GM19035 (cell line): ENCODE data around the gene SCART1.
"Not testable (repeated sequence)": the region's sequence is repeated elsewhere in the genome, so short reads cannot be mapped to it uniquely, and the experiment has no call there.

Experiments
- ATAC-seq: cut with Tn5 transposase; IDR thresholded peaks from one replicate; pipeline ENCODE4 v1.9.1; 2021; ENCODE audit not compliant: unreplicated experiment

The SCART1 gene

DNA sequence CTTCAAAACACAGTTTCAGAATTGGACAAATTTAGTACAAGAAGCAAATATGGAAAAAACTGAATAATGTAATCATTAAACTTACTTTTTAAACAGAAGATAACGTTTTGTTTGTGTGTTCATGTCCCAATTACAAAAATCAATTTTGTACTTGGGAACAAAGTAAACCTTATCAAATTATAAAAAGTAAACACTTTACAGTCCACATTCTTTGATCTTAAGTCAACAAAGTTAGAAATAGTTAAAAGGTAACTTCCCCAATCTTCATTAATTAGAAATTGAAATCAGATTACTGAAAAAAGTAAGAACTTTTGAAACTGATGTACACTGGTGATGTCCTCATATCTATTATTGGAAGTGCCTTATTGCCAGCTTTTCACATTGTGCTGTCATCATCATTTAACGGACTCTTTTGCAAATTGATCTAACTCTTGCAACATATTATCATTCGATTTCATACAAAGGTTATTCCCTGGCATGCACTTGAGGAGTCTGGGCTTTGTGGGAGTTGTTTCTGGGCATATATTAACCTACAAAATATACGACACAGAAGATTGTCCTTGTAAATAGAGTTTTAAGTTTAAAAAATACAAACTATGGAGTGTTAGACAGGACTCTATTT lies 58.3 kb downstream of the SCART1 start:
- ATAC-seq: no peak

GRCh38 chr10:133515471-133515870 lies 61.7 kb downstream of the SCART1 start:
- ATAC-seq: no peak

DNA sequence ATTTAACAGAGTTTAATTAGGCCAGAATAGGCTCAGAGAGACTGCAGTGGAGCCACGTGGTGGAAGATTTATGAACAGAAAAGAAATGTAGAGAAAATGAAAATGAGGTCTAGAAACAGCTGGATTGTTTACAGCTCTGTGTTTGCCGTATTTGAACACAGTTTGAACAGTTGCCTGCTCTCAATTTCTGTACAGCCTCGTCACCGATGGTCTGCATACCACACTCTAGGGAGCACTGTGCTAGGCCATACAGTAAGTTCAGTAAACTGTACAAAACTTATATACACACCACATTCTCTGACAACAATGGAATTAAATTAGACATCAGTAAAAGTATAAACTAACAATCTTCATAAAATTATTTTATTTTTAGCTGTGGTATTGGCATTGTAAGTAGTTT lies 62.3 kb downstream of the SCART1 start:
- ATAC-seq: no peak

- not testable (repeated sequence) for ATAC-seq
These were observed 64.8 kb downstream of the SCART1 start for GRCh38 chr10:133518517-133518916.
